GM21367 (cell line): ENCODE results near the gene TTLL5.

Experiments used
- ATAC-seq: cut with Tn5 transposase; IDR thresholded peaks from one replicate; pipeline ENCODE4 v1.9.1; 2021; ENCODE audit not compliant: unreplicated experiment

Gene TTLL5

DNA sequence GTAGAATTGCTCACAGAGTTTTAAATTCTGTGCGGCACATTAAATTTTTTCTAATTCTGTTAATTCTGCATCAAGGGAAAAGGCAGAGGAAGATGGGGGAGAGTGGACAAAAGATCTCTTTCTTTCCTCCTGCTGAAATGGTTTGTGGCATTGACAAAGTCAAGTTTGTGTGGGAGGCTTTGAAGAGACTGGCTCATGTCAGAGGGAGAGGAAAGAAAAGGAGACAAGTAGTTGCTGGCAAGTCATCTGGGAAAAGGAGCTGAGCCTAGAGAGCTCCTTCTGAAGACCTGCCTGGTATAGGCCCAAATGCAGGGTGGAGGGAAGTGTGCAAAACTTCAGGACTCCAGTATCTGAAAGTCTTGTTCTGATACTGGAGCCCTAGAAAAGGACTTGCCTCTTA lies 36.3 kb downstream of the TTLL5 start:
- ATAC-seq = no peak

DNA sequence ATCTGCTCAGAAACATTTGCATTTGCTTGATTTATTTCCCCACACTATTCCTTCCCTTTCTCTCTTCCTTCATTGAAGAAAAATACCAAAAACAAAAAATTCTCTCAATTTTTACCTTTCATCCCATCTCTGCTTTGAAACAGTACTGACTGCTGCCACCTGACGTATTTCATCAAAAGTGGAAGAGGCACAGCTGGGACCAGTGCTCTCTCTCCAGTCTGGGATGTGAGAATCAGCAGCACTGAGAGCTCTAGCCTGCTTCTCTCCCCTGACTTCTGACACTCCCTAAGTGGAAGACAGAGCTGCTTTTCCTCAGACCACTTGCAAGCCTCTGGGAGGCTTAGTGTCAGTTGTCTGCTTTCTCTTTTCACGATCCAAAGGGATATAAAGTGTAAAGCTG lies 36.9 kb downstream of the TTLL5 start:
- no peak for ATAC-seq

DNA sequence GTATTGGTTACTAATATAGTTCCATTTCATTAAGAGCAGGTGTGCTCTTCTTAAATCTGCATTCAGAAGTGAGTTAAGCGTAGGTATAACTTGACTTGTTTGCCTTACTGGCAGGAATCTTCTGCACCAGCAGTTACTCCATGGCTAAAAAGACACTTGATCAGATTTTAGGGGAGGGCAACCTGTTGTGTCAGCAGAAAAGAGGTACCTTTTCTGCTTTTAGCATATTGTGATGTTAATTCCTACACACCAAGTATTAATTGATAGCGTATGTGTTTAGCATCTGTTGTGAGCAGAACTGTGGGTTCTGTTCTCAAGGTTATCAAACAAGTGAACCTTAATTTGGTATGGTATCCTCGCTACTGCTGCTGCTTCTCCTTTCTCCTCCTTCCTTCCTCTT lies 38.3 kb downstream of the TTLL5 start:
- ATAC-seq = no peak

DNA sequence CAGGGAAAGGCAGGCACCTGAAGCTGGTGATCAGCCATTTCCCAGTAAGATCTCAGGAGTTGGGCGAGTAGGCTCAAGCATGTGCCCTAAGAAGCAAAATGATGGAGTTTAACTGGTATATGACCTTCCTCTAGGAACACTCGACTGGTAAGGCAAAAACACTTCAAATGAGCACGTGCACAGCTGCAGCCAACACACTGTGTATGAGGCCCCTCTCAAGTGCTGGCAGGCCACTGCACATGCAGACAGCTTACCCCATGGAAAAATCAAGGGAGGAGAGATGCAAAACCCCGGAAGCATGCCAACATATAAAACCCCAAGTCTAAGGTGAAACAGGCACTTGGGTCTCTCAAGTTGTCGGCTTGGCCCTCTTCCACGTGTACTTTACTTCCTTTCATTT lies 39.2 kb downstream of the TTLL5 start:
- ATAC-seq = no peak

DNA sequence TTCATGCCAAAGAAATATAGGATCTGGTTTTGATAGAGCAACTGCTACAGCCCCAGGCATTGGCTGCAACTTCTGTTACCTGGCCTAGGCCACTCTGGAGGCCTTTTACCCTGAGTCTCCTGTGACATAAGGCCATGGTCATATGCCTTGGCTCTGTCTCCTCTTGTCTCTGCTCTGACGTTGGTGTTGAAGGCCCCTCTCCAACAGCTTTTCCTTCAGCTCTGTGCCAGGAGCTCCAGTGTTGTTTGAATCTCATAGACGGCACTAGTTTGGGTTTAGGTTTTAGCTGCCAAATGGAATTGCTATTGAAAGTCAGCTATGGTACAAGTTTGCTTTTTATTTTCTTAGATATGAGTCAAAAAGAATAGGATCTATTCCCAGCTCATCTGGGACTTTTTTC lies 41.1 kb downstream of the TTLL5 start:
- ATAC-seq = no peak

DNA sequence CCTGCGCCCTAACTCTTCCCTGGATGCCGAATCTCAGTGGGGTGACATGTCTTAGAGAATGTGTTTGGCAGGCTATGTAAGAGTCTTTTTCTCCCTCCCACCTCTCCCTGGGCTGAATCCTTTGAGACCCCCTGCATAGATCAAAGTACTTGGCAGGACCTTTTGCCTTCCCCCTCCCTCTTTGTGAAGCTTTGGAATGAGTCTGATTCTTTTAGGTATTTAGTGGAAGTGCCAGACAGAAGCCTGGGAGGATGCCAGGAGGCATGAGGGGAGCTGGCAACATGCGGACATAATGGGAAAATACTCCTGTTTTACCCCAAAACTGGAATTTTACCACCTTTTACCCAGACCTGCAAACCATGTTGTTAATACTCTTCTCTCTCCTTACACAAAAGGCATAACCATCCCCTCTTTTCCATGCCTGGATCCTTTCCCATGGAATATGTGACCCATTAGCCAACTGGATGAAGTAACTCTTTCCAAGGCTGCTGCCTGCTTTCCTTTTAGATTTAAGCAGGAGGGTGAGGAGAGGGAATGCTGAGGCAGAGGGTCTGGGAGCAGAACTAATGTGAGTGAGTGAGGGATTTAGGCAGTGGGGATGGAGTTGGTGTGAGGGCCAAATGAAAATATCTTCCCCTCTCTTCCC lies 41.7 kb downstream of the TTLL5 start:
- ATAC-seq = no peak

DNA sequence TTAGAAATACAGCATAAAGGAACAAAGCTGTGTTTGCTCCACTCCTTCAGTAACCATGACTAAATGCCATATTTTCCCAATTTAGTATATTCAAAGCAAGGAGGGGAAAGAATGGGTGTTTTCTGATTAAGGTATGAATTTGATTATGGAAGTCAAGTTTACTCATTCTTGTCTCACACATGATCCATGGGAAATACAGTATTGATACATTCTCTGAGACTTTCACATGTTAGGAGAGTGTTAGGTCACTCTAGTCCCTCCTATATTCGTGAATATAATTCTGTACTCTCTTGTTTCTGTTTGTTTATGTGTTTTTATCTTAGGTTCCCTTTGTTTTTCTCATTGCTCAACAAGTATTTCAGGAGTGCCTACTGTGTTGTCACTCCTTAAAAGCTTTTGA lies 42.4 kb downstream of the TTLL5 start:
- no peak for ATAC-seq

DNA sequence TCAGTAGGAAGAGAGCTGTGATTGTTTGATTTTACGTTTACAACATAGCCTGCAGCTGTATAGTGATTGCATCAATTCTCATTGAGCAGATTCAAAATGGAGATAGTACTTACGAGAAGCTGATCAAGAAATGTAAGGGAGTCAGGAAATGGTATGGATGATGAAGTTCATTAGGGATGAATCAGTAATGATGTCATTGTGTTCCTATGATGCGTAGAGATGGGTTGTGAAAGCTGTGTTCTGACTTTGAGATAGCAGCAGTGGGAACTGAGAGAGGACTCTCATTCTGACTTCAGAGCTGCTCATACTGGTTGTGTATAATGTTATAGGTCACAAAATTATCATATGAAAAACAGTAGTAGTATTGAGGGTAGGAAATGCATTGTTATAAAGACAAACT lies 44.0 kb downstream of the TTLL5 start:
- ATAC-seq = no peak

DNA sequence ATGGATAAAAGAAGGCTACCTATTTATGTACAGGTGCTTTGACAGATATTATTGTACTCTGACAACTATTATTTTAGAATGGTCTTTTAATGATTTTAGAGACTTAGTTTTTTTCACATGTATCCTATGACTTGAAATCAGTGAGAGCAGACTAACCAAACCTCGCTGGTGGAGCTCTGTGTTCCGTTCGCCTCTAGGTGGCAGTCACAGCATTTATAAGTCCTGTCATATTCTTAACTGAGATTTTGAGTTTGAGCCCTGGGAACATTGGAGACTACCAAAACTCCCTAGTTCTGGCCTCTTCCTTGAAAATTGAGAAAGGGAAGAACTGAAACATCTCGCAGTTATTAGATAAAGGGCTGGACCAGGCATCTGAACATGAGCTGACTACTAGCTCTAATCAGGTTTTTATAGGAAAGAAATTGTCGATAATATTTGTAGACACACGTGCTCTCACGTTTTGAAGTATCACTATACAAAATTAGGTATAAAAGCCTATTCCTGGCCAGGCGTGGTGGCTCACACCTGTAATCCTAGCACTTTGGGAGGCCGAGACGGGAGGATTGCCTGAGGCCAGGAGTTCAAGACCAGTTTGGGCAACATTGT lies 48.3 kb downstream of the TTLL5 start:
- no peak for ATAC-seq

DNA sequence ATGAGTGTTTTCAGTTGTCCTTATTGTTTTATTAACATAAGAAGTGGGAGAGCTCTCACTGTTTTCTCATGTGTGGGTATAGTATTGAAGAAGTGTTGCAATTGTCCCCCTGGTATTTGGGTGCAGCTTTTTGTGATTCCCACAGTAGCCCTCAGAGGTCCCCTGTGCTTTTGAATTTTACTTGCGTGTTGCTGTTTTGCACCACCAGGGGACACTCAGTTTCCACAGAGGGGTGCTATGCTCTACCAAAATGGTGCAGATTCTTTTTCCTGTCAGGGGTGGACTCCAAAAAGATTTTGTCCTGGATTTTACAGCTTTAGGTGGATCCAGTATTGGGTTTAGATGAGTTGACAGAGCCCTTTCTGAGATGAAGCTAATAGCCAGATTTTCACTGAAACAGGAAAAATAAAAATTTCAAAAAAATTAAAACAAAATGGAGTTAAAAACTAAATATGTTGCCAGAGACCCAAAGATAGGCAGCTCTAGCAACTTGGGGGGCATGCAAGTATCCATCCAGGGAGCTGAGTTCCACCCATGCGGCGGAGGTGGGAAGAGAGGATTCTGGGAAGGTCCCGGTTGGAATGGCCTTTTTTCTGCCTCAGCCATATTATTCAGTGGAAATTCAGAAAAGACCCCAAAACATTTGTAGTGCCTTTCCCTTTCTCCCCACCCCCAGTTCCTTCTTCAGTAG lies 50.2 kb downstream of the TTLL5 start:
- ATAC-seq = no peak

DNA sequence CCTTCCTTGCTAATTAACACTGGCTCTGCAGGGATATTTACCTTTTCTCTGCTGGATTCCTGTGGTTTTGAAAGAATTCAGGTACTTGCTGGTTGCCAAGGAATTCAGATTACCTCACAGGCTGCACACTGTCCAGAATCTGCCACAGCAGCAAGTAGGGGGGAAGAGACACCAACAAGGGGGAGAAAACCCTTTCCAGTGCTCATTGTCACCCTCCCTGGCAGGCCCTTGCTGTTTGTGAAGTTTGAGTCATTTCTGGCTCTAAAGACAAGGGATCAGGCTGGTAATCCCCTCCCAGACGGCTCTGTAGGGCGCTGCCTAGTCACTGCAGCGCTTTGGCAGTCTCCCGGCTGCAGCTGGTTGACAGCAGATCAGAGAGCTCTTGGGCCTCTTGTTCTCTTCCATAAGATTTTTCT lies 50.8 kb downstream of the TTLL5 start:
- no peak for ATAC-seq

DNA sequence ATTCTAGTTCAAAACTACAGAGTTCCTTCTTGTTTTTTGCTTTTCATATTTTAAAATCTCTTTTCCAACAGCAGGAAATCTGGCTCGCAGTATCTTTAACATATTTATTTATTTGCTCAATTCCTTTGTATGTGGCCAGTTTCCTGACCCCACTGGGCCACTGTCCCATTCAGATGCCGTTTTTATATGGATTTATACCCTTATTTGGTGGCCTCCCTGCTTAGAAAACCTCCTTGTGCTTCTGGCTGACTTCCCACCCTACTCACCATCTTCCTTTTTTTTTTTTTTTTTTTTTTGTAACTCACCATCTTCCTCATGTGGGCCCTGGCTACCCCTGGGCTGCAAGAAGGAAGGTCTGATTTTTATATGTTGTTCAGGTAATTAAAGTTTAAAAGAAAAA lies 53.9 kb downstream of the TTLL5 start:
- no peak for ATAC-seq

DNA sequence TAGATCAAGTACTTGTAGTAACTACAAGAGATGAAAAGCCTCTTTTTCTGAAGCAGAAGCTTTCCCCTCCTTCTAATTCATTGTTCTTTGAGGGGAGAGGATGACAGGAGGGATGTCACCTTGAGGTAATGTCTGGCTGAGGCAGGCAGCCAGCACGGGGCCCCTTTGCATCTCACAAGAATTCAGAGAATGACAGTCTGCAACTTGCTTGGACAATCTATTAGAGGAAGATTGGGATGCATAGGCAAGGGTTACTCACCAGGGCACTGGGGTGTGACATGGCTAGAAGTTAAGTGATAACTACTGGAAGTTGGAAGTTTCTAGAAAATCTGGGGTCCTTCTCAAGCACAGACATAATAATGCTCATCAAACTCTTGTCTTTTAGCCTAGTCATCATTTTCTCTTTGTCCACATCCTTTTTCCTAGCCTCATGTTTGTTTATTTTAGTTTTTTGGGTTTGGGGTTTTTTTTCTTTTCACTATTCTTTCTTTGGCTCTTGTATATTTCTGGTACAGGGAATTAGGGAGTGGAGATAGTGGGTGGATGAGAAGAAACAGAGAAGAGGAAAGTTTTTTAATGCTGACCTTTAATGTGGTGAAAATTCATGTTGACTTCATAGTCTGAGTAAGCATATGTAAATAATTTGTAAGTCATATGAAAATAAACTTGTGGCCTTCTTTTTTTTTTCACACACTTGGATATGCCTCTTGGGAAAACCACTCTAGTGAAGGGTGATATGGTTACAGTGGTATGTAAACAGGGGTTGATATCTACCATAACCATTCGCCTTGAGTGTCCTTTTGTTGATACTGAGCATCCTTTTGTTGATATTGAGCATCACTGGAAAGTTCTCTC lies 55.1 kb downstream of the TTLL5 start:
- no peak for ATAC-seq

DNA sequence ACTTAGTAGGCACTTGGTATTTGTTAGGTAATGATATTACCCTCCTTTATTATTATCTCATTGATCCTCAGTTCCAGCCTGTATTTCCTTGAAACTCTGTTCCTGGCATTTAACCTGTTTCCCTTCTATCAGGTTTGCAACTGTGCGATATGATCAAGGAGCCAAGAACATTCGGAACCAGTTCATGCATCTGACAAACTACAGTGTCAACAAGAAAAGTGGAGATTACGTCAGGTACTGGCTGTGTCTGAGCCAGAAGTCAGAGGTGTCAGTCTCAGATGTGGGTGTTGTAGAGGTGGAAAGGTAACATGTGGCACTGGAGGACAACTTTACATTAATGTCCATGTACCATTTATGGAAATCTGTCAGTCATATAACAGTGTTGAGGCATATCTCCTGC lies 56.7 kb downstream of the TTLL5 start:
- no peak for ATAC-seq

DNA sequence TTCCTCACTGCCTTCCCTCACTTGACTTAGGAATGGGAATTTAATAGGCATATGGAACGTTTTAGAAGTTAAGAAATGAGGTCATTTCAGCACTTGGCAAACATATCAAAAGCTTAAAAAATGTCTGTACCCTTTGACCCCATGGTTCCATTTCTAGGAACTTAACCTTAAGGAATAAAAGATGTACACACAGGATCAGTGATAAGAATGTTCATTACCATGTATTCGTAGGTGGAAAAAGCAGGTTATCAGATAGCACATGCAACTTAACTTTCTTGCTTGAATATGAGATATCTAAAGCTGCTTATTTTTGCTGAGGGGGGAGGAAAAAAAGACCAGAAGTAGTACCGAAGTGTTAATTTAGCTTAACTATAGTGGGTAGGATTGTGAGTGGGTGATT lies 57.2 kb downstream of the TTLL5 start:
- no peak for ATAC-seq

DNA sequence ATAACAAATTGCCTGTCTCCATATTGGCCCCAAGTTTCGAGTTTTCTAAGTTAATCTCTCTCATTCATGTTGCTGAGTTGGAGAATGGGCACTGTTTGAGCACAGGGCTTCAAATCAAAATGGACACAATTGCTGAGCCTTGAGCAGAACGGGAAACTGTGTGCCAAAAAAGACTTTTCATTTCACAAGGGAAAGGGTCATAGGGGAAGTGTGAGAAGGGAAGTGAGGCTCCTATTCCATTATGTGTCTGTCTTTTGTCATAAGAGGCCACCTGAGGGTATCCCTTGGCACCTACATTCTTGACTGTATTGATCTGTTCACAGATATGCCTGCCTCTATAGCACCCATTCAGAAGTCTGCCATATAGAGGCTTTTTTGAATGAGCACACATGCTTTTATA lies 59.1 kb downstream of the TTLL5 start:
- no peak for ATAC-seq

DNA sequence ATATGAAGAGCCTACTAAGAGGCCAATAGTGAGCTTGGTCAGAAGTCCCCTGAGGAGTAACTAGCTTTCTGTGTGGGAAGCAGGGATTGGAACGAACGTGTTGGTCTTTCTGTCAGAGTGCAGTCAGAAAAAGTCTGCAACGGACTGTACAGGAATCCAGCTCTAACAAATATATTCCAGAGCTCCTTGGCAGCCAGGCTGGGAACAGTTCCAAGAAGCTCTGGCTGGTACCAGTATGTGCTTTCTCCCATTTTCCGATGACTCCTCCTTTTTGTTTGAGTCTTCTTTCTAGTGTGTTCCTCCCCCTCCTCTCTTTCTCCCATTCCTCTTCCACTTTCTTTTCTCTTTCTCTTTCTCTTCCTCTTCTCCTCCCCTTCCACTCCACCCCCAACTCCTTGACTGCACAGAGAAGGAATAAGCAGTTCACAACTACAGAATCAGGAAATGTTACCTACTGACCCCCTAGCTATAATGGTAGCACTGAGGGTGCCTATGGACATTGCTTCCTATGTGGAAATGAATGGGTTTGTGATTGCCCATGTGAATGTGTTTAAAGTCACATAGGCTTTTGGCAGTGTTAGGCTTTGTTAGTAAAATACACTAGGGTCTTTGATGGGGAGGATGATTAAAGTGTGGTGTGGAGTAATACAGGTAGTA lies 59.9 kb downstream of the TTLL5 start:
- ATAC-seq = no peak

DNA sequence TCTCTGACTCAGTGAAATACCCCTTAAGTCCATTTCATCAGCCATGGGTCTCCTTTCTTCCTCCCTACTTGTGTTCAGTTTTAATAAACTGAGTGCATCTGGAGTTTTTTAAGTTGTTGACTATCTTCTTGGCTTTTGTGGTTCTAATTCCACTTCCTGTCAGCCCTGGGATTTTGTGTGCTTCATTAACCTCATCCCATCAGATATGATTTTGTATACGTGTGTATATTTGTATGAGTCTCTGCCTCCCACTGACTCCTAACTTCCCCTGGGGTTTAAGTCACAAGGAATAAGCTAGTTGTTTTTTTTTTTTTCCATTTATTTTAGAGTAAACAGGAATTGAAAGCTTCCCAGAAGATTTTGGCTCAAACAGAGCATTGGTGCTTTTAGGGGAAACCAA lies 62.7 kb downstream of the TTLL5 start:
- ATAC-seq = no peak

DNA sequence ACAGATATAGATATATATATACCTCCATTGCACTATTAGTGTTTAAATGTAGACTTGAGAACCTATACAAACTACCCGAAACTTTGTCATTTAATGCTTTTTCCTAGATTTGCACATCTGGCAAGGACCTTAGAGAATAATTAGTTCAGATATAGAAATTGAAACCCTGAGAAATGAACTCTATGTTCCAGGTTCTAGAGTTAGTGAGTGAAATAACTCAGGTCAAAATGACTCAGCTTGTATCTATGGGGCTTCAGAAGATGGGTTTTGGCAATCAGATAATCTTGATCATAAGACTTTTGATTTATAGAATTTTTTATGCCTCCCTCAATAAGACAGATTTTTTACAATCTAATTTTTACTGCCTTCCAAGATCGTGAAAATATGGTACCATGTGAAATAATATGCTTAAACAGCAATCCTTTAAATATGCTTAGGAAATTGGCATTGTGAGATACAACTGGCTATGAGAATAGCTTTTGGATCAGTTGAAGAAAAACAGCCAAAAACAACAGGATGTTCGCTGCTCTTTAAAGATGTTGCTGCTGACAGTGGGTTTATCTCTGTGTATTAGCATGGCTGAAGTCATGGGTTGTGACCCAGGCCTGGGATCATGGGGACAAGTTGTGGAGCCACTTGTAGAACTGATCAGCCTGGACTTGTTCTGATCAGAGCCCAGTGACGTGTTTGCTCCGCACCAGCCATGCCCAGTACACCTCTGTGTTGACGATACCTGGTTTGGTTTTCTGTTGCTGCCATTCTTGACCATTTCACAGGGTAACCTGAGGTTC lies 63.6 kb downstream of the TTLL5 start:
- ATAC-seq = no peak

DNA sequence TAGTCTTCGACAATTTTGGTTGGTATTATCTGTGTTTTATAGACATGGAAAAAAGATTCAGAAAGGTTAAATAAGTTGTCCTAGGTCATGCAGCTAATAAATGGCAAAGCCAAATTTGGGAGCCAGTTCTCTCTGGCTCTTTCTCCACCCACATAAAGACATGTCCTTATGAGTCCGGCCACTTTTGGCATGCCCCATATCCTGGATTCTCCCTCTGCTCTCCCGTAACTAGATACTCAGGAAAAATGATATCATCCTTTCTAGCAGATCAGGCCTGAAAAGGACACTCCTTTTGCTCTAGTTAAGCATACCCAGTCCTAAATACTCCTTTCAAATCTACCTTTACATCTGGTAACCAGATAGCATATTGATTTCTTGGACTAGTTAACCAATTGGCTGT lies 64.4 kb downstream of the TTLL5 start:
- ATAC-seq = no peak
